Measurements from ENCODE around the gene NUDT5. TPM values are rescaled to one million over a fixed set of nuclear protein-coding genes. Genes with fewer than 3 reads are reported as not detected.
A peak's percentile ranks its signal among the peaks of the same experiment; 100 is the strongest.

The NUDT5 gene
- total and polyA plus RNA-seq, 2 of the 13 experiments (the other 11 are each of a cell fraction or from before 2014, with no cell fraction given) = 79.6 to 134 TPM

- TF ChIP-seq ZNF30 (CRISPR knock-in tag; IDR thresholded peaks at IDR 0.05) (no peak), ZGPAT (CRISPR knock-in tag; IDR thresholded peaks at IDR 0.05) (no peak), ZNF616 (CRISPR knock-in tag; IDR thresholded peaks at IDR 0.05; ENCODE audit: low read depth) (no peak), ZNF567 (CRISPR knock-in tag; IDR thresholded peaks at IDR 0.05; ENCODE audit: borderline replicate concordance) (no peak), ZNF263 (CRISPR knock-in tag; IDR thresholded peaks at IDR 0.05) (no peak), ONECUT2 (CRISPR knock-in tag; IDR thresholded peaks at IDR 0.05) (no peak), MED1 (CRISPR knock-in tag; IDR thresholded peaks at IDR 0.05) (peak; percentile 65; the same call in 1 of the 2 replicates), SP5 (CRISPR knock-in tag; IDR thresholded peaks at IDR 0.05; ENCODE audit: borderline replicate concordance, low read depth) (peak; percentile 45), EED (CRISPR knock-in tag; IDR thresholded peaks at IDR 0.05) (no peak), ZNF841 (CRISPR knock-in tag; IDR thresholded peaks at IDR 0.05; ENCODE audit: borderline replicate concordance) (no peak), HINFP (CRISPR knock-in tag; IDR thresholded peaks at IDR 0.05; ENCODE audit: low read depth) (no peak; the same call in 1 of the 2 replicates), ZNF335 (CRISPR knock-in tag; IDR thresholded peaks at IDR 0.05) (no peak)
- TF ChIP-seq, protein P1, sequence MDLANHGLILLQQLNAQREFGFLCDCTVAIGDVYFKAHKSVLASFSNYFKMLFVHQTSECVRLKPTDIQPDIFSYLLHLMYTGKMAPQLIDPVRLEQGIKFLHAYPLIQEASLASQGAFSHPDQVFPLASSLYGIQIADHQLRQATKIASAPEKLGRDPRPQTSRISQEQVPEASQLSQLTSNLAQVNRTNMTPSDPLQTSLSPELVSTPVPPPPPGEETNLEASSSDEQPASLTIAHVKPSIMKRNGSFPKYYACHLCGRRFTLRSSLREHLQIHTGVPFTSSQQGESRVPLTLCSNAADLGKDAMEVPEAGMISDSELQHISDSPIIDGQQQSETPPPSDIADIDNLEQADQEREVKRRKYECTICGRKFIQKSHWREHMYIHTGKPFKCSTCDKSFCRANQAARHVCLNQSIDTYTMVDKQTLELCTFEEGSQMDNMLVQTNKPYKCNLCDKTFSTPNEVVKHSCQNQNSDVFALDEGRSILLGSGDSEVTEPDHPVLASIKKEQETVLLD (CRISPR knock-in tag; IDR thresholded peaks at IDR 0.05; ENCODE audit: low read depth) = 0 out of 2 replicates have a peak, but pooled peaks have one; percentile 56
- TF ChIP-seq, protein P2, sequence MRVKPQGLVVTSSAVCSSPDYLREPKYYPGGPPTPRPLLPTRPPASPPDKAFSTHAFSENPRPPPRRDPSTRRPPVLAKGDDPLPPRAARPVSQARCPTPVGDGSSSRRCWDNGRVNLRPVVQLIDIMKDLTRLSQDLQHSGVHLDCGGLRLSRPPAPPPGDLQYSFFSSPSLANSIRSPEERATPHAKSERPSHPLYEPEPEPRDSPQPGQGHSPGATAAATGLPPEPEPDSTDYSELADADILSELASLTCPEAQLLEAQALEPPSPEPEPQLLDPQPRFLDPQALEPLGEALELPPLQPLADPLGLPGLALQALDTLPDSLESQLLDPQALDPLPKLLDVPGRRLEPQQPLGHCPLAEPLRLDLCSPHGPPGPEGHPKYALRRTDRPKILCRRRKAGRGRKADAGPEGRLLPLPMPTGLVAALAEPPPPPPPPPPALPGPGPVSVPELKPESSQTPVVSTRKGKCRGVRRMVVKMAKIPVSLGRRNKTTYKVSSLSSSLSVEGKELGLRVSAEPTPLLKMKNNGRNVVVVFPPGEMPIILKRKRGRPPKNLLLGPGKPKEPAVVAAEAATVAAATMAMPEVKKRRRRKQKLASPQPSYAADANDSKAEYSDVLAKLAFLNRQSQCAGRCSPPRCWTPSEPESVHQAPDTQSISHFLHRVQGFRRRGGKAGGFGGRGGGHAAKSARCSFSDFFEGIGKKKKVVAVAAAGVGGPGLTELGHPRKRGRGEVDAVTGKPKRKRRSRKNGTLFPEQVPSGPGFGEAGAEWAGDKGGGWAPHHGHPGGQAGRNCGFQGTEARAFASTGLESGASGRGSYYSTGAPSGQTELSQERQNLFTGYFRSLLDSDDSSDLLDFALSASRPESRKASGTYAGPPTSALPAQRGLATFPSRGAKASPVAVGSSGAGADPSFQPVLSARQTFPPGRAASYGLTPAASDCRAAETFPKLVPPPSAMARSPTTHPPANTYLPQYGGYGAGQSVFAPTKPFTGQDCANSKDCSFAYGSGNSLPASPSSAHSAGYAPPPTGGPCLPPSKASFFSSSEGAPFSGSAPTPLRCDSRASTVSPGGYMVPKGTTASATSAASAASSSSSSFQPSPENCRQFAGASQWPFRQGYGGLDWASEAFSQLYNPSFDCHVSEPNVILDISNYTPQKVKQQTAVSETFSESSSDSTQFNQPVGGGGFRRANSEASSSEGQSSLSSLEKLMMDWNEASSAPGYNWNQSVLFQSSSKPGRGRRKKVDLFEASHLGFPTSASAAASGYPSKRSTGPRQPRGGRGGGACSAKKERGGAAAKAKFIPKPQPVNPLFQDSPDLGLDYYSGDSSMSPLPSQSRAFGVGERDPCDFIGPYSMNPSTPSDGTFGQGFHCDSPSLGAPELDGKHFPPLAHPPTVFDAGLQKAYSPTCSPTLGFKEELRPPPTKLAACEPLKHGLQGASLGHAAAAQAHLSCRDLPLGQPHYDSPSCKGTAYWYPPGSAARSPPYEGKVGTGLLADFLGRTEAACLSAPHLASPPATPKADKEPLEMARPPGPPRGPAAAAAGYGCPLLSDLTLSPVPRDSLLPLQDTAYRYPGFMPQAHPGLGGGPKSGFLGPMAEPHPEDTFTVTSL (CRISPR knock-in tag; IDR thresholded peaks at IDR 0.05; ENCODE audit: borderline replicate concordance) = no peak
- TF ChIP-seq, protein P3, sequence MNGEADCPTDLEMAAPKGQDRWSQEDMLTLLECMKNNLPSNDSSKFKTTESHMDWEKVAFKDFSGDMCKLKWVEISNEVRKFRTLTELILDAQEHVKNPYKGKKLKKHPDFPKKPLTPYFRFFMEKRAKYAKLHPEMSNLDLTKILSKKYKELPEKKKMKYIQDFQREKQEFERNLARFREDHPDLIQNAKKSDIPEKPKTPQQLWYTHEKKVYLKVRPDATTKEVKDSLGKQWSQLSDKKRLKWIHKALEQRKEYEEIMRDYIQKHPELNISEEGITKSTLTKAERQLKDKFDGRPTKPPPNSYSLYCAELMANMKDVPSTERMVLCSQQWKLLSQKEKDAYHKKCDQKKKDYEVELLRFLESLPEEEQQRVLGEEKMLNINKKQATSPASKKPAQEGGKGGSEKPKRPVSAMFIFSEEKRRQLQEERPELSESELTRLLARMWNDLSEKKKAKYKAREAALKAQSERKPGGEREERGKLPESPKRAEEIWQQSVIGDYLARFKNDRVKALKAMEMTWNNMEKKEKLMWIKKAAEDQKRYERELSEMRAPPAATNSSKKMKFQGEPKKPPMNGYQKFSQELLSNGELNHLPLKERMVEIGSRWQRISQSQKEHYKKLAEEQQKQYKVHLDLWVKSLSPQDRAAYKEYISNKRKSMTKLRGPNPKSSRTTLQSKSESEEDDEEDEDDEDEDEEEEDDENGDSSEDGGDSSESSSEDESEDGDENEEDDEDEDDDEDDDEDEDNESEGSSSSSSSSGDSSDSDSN (CRISPR knock-in tag; IDR thresholded peaks at IDR 0.05) = peak; percentile 66; the same call in 1 of the 2 replicates
These were observed 66.2 kb downstream of the NUDT5 start, which contains the start of gene SEC61A2 (continued) for GRCh38 chr10:12129222-12130111.

Data from HepG2 (cell line).